ENCODE measurements around the gene PLA2G15. TPM values are rescaled to one million over a fixed set of nuclear protein-coding genes. Genes with fewer than 3 reads are reported as not detected.

The PLA2G15 gene
- total RNA-seq, 1 experiment from 2014 or later = 8.7 TPM

- H3K36me3 ChIP-seq (ENCODE audit: insufficient read depth, low read length) = peaks cover 57% of the 10 kb centered on the region
- peaks cover 13% of the 10 kb centered on the region for H3K4me1 ChIP-seq (ENCODE audit: low read length)
- 0 out of 2 replicates have a peak, but pooled peaks cover 5% of the 10 kb centered on the region for H4K20me1 ChIP-seq (ENCODE audit: insufficient read depth, low read depth, low read length)
- no peaks in the 10 kb centered on the region for H3K27me3 ChIP-seq (ENCODE audit: low read length)
- H3K9ac ChIP-seq (ENCODE audit: low read length) = no peak overlapping the region
- no peaks in the 10 kb centered on the region for H3K9me3 ChIP-seq (ENCODE audit: low read length)
- no peak overlapping the region for H3K27ac ChIP-seq (ENCODE audit: low read length)
- no peak for DNase-seq
- H3K4me2 ChIP-seq (ENCODE audit: low read depth, low read length, poor library complexity, severe bottlenecking) = no peak overlapping the region
- no peak overlapping the region for H3K4me3 ChIP-seq (ENCODE audit: low read length)
- H3K9me2 ChIP-seq (replicated peaks; ENCODE audit: insufficient read depth, low read length) = no peaks in the 10 kb centered on the region
- H3K79me2 ChIP-seq (ENCODE audit: low read length) = peaks cover 34% of the 10 kb centered on the region
- H2AFZ ChIP-seq (ENCODE audit: low read length) = no peak overlapping the region
These were observed 51.1 kb downstream of the PLA2G15 start for GRCh38 chr16:68296291-68296690.

DNA sequence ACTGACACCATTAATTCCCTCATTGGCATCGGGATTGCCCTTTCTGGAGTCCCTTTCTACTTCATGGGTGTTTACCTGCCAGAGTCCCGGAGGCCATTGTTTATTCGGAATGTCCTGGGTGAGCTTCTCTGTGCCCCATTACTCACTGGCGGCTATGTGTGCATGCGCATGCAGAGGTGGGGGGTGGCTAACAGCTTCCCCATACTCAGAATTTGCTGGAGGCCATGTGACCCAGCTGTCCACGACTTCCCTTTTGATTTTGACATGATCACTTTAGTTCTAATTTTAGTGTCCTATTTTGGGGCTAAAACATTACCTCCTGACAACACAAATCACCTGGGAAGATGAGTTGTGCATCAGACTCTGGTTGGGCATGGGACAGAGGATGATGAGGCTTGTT lies 51.5 kb downstream of the PLA2G15 start:
- Histone ChIP-seq H3K4me1 (ENCODE audit: low read length) (peaks cover 14% of the 10 kb centered on the region), H3K79me2 (ENCODE audit: low read length) (peaks cover 30% of the 10 kb centered on the region), H2AFZ (ENCODE audit: low read length) (no peak overlapping the region), H3K27ac (ENCODE audit: low read length) (peak overlapping the region; percentile 14; the same call in 1 of the 2 replicates), H3K36me3 (ENCODE audit: insufficient read depth, low read length) (peaks cover 56% of the 10 kb centered on the region), H3K9ac (ENCODE audit: low read length) (no peak overlapping the region), H3K4me2 (ENCODE audit: low read depth, low read length, poor library complexity, severe bottlenecking) (no peak overlapping the region), H3K4me3 (ENCODE audit: low read length) (no peak overlapping the region), H3K27me3 (ENCODE audit: low read length) (no peaks in the 10 kb centered on the region), H4K20me1 (ENCODE audit: insufficient read depth, low read depth, low read length) (0 out of 2 replicates have a peak, but pooled peaks cover 5% of the 10 kb centered on the region), H3K9me2 (replicated peaks; ENCODE audit: insufficient read depth, low read length) (no peaks in the 10 kb centered on the region), H3K9me3 (ENCODE audit: low read length) (no peaks in the 10 kb centered on the region)
- DNase-seq = no peak

DNA sequence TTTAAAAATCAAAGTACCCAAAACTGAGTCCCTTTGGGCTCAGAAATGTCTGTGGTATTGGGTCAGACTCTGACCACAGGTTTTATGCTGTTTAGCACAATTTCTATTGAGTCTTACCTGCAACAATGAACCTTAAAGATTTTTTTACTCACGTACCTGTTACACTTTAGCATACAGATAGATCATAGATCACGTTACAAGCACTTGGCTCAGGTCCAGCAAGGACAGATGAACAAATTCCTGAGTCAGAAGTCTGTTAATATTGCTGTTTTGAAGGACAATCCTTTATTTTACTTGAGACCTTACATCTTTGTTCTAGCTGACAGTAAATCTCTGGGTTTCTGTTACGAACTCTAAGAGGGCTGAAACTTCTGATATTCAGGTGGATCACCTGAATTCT lies 52.7 kb downstream of the PLA2G15 start:
- no peaks in the 10 kb centered on the region for H3K27me3 ChIP-seq (ENCODE audit: low read length)

DNA sequence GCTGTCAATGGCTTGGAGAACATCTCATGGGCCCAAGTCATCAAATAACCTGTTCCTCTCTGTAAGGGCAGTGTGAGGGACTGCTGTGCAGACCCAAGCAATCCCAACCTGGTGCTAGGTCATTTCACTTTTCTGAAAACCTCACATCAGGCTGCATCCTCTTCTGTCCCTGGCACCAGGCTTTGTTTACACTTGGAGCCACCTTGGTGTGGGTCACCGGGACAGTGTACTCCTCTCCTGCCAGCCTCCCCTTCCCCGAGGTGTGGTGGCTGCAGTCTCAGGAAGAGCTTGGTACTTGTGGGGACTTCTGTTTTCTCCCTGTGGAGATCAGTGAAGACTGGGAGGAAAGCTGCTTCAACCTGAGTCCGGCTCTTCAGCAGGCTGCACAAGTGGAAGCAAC lies 53.1 kb downstream of the PLA2G15 start:
- 0 out of 2 replicates have a peak, but pooled peaks cover 5% of the 10 kb centered on the region for H4K20me1 ChIP-seq (ENCODE audit: insufficient read depth, low read depth, low read length)
- H3K4me3 ChIP-seq (ENCODE audit: low read length) = no peak overlapping the region
- no peak overlapping the region for H3K9ac ChIP-seq (ENCODE audit: low read length)
- H3K9me3 ChIP-seq (ENCODE audit: low read length) = no peaks in the 10 kb centered on the region
- H2AFZ ChIP-seq (ENCODE audit: low read length) = no peak overlapping the region
- H3K9me2 ChIP-seq (replicated peaks; ENCODE audit: insufficient read depth, low read length) = no peaks in the 10 kb centered on the region
- H3K36me3 ChIP-seq (ENCODE audit: insufficient read depth, low read length) = peaks cover 61% of the 10 kb centered on the region
- no peaks in the 10 kb centered on the region for H3K27me3 ChIP-seq (ENCODE audit: low read length)
- H3K4me2 ChIP-seq (ENCODE audit: low read depth, low read length, poor library complexity, severe bottlenecking) = no peak overlapping the region
- no peak overlapping the region for H3K27ac ChIP-seq (ENCODE audit: low read length)
- H3K79me2 ChIP-seq (ENCODE audit: low read length) = peaks cover 24% of the 10 kb centered on the region
- DNase-seq = no peak
- H3K4me1 ChIP-seq (ENCODE audit: low read length) = peaks cover 23% of the 10 kb centered on the region

More for the DNA sequence above, 52.7 kb downstream of the PLA2G15 start:
- no peak overlapping the region for H3K4me3 ChIP-seq (ENCODE audit: low read length)
- H3K9me2 ChIP-seq (replicated peaks; ENCODE audit: insufficient read depth, low read length) = no peaks in the 10 kb centered on the region
- no peaks in the 10 kb centered on the region for H3K9me3 ChIP-seq (ENCODE audit: low read length)
- no peak overlapping the region for H3K27ac ChIP-seq (ENCODE audit: low read length)
- no peak overlapping the region for H3K4me2 ChIP-seq (ENCODE audit: low read depth, low read length, poor library complexity, severe bottlenecking)
- no peak for DNase-seq
- no peak overlapping the region for H2AFZ ChIP-seq (ENCODE audit: low read length)
- H3K9ac ChIP-seq (ENCODE audit: low read length) = no peak overlapping the region
- H3K4me1 ChIP-seq (ENCODE audit: low read length) = peaks cover 23% of the 10 kb centered on the region
- H4K20me1 ChIP-seq (ENCODE audit: insufficient read depth, low read depth, low read length) = 0 out of 2 replicates have a peak, but pooled peaks cover 5% of the 10 kb centered on the region
- H3K79me2 ChIP-seq (ENCODE audit: low read length) = peaks cover 25% of the 10 kb centered on the region
- H3K36me3 ChIP-seq (ENCODE audit: insufficient read depth, low read length) = peaks cover 60% of the 10 kb centered on the region

- Histone ChIP-seq H3K4me1 (ENCODE audit: low read length) (peaks cover 23% of the 10 kb centered on the region), H3K36me3 (ENCODE audit: insufficient read depth, low read length) (peaks cover 67% of the 10 kb centered on the region), H3K9me2 (replicated peaks; ENCODE audit: insufficient read depth, low read length) (no peaks in the 10 kb centered on the region)
These were observed 53.9 kb downstream of the PLA2G15 start for GRCh38 chr16:68298907-68299561.

GRCh38 chr16:68299571-68300453 lies 54.6 kb downstream of the PLA2G15 start:
- Histone ChIP-seq H3K9ac (ENCODE audit: low read length) (no peak overlapping the region), H3K27ac (ENCODE audit: low read length) (peak overlapping the region; percentile 24; the same call in 1 of the 2 replicates), H3K4me2 (ENCODE audit: low read depth, low read length, poor library complexity, severe bottlenecking) (no peak overlapping the region), H3K9me3 (ENCODE audit: low read length) (no peaks in the 10 kb centered on the region), H2AFZ (ENCODE audit: low read length) (no peak overlapping the region), H3K4me1 (ENCODE audit: low read length) (peaks cover 23% of the 10 kb centered on the region), H3K9me2 (replicated peaks; ENCODE audit: insufficient read depth, low read length) (no peaks in the 10 kb centered on the region), H3K4me3 (ENCODE audit: low read length) (no peak overlapping the region), H3K36me3 (ENCODE audit: insufficient read depth, low read length) (peaks cover 67% of the 10 kb centered on the region), H4K20me1 (ENCODE audit: insufficient read depth, low read depth, low read length) (0 out of 2 replicates have a peak, but pooled peaks cover 5% of the 10 kb centered on the region), H3K79me2 (ENCODE audit: low read length) (peaks cover 26% of the 10 kb centered on the region), H3K27me3 (ENCODE audit: low read length) (no peaks in the 10 kb centered on the region)
- no peak for DNase-seq

More at GRCh38 chr16:68298907-68299561, 53.9 kb downstream of the PLA2G15 start:
- no peak for DNase-seq
- Histone ChIP-seq H3K27ac (ENCODE audit: low read length) (0 out of 2 replicates have a peak overlapping the region, but pooled peaks have one; percentile 24), H3K9me3 (ENCODE audit: low read length) (no peaks in the 10 kb centered on the region), H3K9ac (ENCODE audit: low read length) (no peak overlapping the region), H3K79me2 (ENCODE audit: low read length) (peaks cover 25% of the 10 kb centered on the region), H3K27me3 (ENCODE audit: low read length) (no peaks in the 10 kb centered on the region), H3K4me2 (ENCODE audit: low read depth, low read length, poor library complexity, severe bottlenecking) (no peak overlapping the region), H3K4me3 (ENCODE audit: low read length) (no peak overlapping the region), H4K20me1 (ENCODE audit: insufficient read depth, low read depth, low read length) (0 out of 2 replicates have a peak, but pooled peaks cover 5% of the 10 kb centered on the region), H2AFZ (ENCODE audit: low read length) (no peak overlapping the region)

DNA sequence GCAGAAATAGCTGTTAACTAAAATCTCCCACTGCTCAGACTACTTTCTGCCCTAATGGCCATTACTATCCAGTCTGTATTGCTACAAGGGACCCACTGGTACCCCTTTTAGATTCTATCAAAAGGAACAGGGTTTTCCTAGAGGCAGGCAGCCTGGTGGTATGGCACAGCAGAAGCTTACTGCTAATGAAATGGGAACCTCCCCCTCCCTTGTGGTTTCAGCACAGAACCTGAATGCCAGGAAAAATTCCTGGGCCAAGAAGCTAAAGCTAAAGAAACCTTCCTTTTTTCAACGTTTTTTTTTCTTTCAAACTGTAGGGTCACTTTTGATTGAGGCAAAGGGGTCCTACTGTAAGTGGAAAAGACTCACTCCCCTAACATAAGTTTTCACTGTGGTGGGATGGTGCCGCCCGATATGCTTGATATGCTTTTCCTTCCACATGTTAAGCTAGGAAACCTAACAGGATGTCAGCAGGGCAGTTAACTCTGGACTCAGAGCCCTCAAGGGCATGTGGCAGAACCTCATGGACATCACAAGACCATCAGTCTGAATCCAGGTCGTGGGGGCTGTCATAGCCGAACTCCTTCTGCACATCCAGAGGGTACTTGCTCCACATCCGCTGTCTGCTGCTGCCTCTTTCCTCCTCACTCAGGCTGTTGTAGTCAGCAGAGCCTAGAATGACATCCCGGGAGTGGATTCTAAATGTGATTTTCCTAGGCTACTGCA lies 55.7 kb downstream of the PLA2G15 start:
- H3K9me3 ChIP-seq (ENCODE audit: low read length) = no peaks in the 10 kb centered on the region
- H3K27ac ChIP-seq (ENCODE audit: low read length) = 0 out of 2 replicates have a peak overlapping the region, but pooled peaks have one; percentile 28
- H3K9ac ChIP-seq (ENCODE audit: low read length) = no peak overlapping the region
- H3K4me2 ChIP-seq (ENCODE audit: low read depth, low read length, poor library complexity, severe bottlenecking) = no peak overlapping the region
- no peaks in the 10 kb centered on the region for H3K27me3 ChIP-seq (ENCODE audit: low read length)
- H3K9me2 ChIP-seq (replicated peaks; ENCODE audit: insufficient read depth, low read length) = no peaks in the 10 kb centered on the region
- DNase-seq = no peak
- no peak overlapping the region for H3K4me3 ChIP-seq (ENCODE audit: low read length)
- peaks cover 31% of the 10 kb centered on the region for H3K79me2 ChIP-seq (ENCODE audit: low read length)
- no peak overlapping the region for H2AFZ ChIP-seq (ENCODE audit: low read length)
- H3K4me1 ChIP-seq (ENCODE audit: low read length) = peaks cover 23% of the 10 kb centered on the region
- peaks cover 68% of the 10 kb centered on the region for H3K36me3 ChIP-seq (ENCODE audit: insufficient read depth, low read length)
- 0 out of 2 replicates have a peak, but pooled peaks cover 5% of the 10 kb centered on the region for H4K20me1 ChIP-seq (ENCODE audit: insufficient read depth, low read depth, low read length)
